ENCODE data around the gene LTBP1.

DNA sequence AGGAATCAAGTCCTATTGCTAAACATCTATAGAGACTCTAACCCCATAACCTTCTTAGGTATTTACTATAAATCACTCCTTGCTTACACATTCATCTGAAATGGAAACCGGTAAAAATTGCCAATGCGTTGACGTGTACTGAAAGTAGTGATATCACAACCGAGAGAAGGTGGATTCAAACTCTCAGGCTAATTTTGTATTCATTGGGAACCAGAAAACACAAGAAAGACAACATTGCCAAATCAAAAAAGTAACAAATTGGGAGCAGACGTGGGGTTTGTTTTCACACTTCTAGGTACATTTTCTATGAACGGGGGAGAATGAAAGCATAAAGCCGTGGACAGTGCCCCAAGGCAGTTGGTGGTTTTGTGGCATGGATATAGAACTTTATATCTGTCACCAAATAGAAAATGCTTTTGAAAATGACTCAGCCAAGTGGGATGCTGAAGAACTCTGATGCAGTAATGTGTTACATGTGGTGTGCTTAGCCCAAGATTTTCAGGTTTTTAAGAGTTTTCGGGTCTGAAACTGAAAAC is 374.6 kb downstream of the LTBP1 start:
- TF ChIP-seq, protein P1, sequence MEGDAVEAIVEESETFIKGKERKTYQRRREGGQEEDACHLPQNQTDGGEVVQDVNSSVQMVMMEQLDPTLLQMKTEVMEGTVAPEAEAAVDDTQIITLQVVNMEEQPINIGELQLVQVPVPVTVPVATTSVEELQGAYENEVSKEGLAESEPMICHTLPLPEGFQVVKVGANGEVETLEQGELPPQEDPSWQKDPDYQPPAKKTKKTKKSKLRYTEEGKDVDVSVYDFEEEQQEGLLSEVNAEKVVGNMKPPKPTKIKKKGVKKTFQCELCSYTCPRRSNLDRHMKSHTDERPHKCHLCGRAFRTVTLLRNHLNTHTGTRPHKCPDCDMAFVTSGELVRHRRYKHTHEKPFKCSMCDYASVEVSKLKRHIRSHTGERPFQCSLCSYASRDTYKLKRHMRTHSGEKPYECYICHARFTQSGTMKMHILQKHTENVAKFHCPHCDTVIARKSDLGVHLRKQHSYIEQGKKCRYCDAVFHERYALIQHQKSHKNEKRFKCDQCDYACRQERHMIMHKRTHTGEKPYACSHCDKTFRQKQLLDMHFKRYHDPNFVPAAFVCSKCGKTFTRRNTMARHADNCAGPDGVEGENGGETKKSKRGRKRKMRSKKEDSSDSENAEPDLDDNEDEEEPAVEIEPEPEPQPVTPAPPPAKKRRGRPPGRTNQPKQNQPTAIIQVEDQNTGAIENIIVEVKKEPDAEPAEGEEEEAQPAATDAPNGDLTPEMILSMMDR (IDR thresholded peaks at IDR 0.05): no peak
- no peak for TF ChIP-seq EZH2 (IDR thresholded peaks at IDR 0.05; ENCODE audit: borderline replicate concordance, insufficient read depth, low read depth, low read length, poor library complexity, severe bottlenecking)
